GM12878 (cell line): ENCODE results near the gene LPCAT3. TPM values are rescaled to one million over a fixed set of nuclear protein-coding genes. Genes with fewer than 3 reads are reported as not detected.

Experiments used
- ATAC-seq: fragments of 200-7000 bp; cut with Tn5 transposase; 3 replicates; pipeline ENCODE4 v1.9.1; 2020; ENCODE audit warnings: mild to moderate bottlenecking, moderate library complexity
- BruUV-seq: library from RNA; stranded (reverse); fragments of 400-500 nt; replicated peaks from 2 replicates; lab custom pipeline; 2021; lab: Mats Ljungman, UMichigan
- CTCF ChIA-PET: fragments of 300-600 bp; sonication (Branson Sonifier 250); formaldehyde crosslinking; extraction: SDS; loops from one replicate; lab custom pipeline; 2021; ENCODE audit warnings: inconsistent platforms; lab: Yijun Ruan, JAX
- POLR2A ChIA-PET: fragments of 350-600 bp; formaldehyde crosslinking; extraction: SDS; loops from one replicate; lab custom pipeline; 2021; ENCODE audit warnings: inconsistent platforms; lab: Charles Lee
- RAD21 ChIA-PET: fragments of 300-600 bp; sonication (Branson Sonifier 250); formaldehyde crosslinking; loops from one replicate; lab custom pipeline; 2023; ENCODE audit warnings: antibody characterized with exemption; ENCODE audit not compliant: unreplicated experiment; lab: Charles Lee
- SMC1A ChIA-PET: fragments of 300-600 bp; sonication (Branson Sonifier 250); formaldehyde crosslinking; loops from one replicate; lab custom pipeline; 2023; ENCODE audit not compliant: unreplicated experiment, uncharacterized antibody; lab: Charles Lee
- DNase-seq: peaks from one replicate; pipeline ENCODE4 v3.0.0-alpha.2; 2011; ENCODE audit warnings: low read depth, low spot score
- FAIRE-seq: peaks from 3 replicates; lab custom pipeline; 2011; peaks lifted over from hg19 to GRCh38; lab: Jason Lieb, UNC
- H2AFZ ChIP-seq: 2 replicates; pipeline ENCODE4 v1.6.0; 2011; ENCODE audit warnings: low read depth, low read length, control low read depth; ENCODE audit not compliant: control insufficient read depth
- H3K27ac ChIP-seq: 2 replicates; pipeline ENCODE4 v1.5.1; 2011; ENCODE audit warnings: control low read depth; ENCODE audit not compliant: control insufficient read depth, insufficient read depth
- H3K27me3 ChIP-seq, 2 experiments: replicated peaks in 1 of 2; 2 replicates each; pipeline versions ENCODE4 v1.6.0 to v1.6.1; 2011; ENCODE audit warnings: low read length in 1 of 2; ENCODE audit not compliant: control insufficient read depth in 2 of 2, insufficient read depth in 2 of 2
- H3K36me3 ChIP-seq, 2 experiments: 2 replicates each; pipeline ENCODE4 v1.5.1; 2011; ENCODE audit warnings: low read length in 1 of 2; ENCODE audit not compliant: control insufficient read depth in 2 of 2, insufficient read depth in 2 of 2
- H3K4me1 ChIP-seq: 2 replicates; pipeline ENCODE4 v1.6.1; 2011; ENCODE audit warnings: mild to moderate bottlenecking, low read length, moderate library complexity, mixed read lengths; ENCODE audit not compliant: control insufficient read depth, insufficient read depth
- H3K4me2 ChIP-seq: 2 replicates; pipeline ENCODE4 v1.6.0; 2011; ENCODE audit warnings: control low read depth; ENCODE audit not compliant: control insufficient read depth, insufficient read depth
- H3K4me3 ChIP-seq: fragments of 200-600 bp; sonication (generic); 2 replicates; pipeline ENCODE4 v1.5.1; 2016
- H3K79me2 ChIP-seq: 2 replicates; pipeline ENCODE4 v1.6.0; 2011; ENCODE audit warnings: low read length; ENCODE audit not compliant: control insufficient read depth, insufficient read depth
- H3K9ac ChIP-seq: 2 replicates; pipeline ENCODE4 v1.8.0; 2011; ENCODE audit warnings: low read length, control low read depth, mixed read lengths; ENCODE audit not compliant: control insufficient read depth, insufficient read depth
- H3K9me3 ChIP-seq: replicated peaks from 3 replicates; pipeline ENCODE4 v1.5.1; 2011; ENCODE audit warnings: mild to moderate bottlenecking, low read length; ENCODE audit not compliant: control insufficient read depth, insufficient read depth
- H4K20me1 ChIP-seq: 2 replicates; pipeline ENCODE4 v1.6.0; 2011; ENCODE audit not compliant: control insufficient read depth, insufficient read depth
- CBFB ChIP-seq: IDR thresholded peaks from 2 replicates; pipeline ENCODE4 v1.6.1; 2016; ENCODE audit warnings: antibody characterized with exemption, low read depth
- CTCF ChIP-seq, 3 experiments: IDR thresholded peaks in 2 of 3; conservative IDR thresholded peaks in 1 of 3; 2 replicates each; pipeline ENCODE4 v1.5.1; 2011; ENCODE audit warnings: low read depth in 3 of 3, low read length in 3 of 3, mild to moderate bottlenecking in 3 of 3, control low read depth in 2 of 3, moderate library complexity in 2 of 3, inconsistent platforms in 1 of 3, mixed read lengths in 1 of 3; ENCODE audit not compliant: control insufficient read depth in 2 of 3, insufficient read depth in 1 of 3; ENCODE audit errors: extremely low read depth in 1 of 3
- CUX1 ChIP-seq: IDR thresholded peaks from 2 replicates; pipeline ENCODE4 v1.6.1; 2012; ENCODE audit warnings: improper control_type of control experiment, low read depth, low read length; ENCODE audit not compliant: insufficient replicate concordance
- IKZF1 ChIP-seq: fragments of 450-650 bp; conservative IDR thresholded peaks from 2 replicates; pipeline ENCODE4 v1.6.1; 2017; ENCODE audit warnings: antibody characterized with exemption, mild to moderate bottlenecking
- KLF5 ChIP-seq: fragments of 450-650 bp; IDR thresholded peaks from 2 replicates; pipeline ENCODE4 v1.6.1; 2014; ENCODE audit warnings: mild to moderate bottlenecking; ENCODE audit not compliant: partially characterized antibody
- MEF2A ChIP-seq: IDR thresholded peaks from 2 replicates; pipeline ENCODE4 v1.6.1; 2011; ENCODE audit warnings: low read depth, mild to moderate bottlenecking, low read length, moderate library complexity; ENCODE audit not compliant: insufficient read depth
- MXI1 ChIP-seq: fragments of 150-350 bp; IDR thresholded peaks from 2 replicates; pipeline ENCODE4 v1.6.1; 2011; ENCODE audit warnings: low read depth, mild to moderate bottlenecking, inconsistent platforms, low read length, improper control_type of control experiment
- NFYA ChIP-seq: IDR thresholded peaks from 2 replicates; pipeline ENCODE4 v1.6.1; 2011; ENCODE audit warnings: low read depth, mild to moderate bottlenecking, low read length, improper control_type of control experiment, borderline replicate concordance
- RAD51 ChIP-seq: fragments of 450-650 bp; IDR thresholded peaks from 2 replicates; pipeline ENCODE4 v1.6.1; 2016; ENCODE audit warnings: moderate library complexity, mild to moderate bottlenecking, inconsistent platforms
- TCF12 ChIP-seq: IDR thresholded peaks from 2 replicates; pipeline ENCODE4 v1.6.1; 2011; ENCODE audit warnings: low read depth, mild to moderate bottlenecking, low read length
- YY1 ChIP-seq: IDR thresholded peaks from 2 replicates; pipeline ENCODE4 v1.6.1; 2011; ENCODE audit warnings: low read depth, mild to moderate bottlenecking, low read length
- ZNF217 ChIP-seq: fragments of 450-650 bp; IDR thresholded peaks from 2 replicates; pipeline ENCODE4 v1.6.1; 2017; ENCODE audit warnings: antibody characterized with exemption, mild to moderate bottlenecking
- in situ Hi-C: fragments of 300-500 bp; cut with MboI; formaldehyde crosslinking; loops from 9 replicates; pipeline ENCODE4 v1.14.3; 2018; ENCODE audit warnings: mixed read lengths
- intact Hi-C: fragments of 100-400 bp; cut with micrococcal nuclease; formaldehyde crosslinking; loops from one replicate; pipeline ENCODE4 v1.14.2; 2022; ENCODE audit not compliant: unreplicated experiment
- polyA plus RNA-seq, 11 experiments: library from polyadenylated mRNA; depleted of rRNA in 4 of 11; unstranded in 6 of 11; stranded (reverse) in 5 of 11; fragments of >200 nt; fragmentation: Nextera tagmentation in 4 of 11; fragmentation: Illumina TruSeq in 1 of 11; extraction: Ambion mirVana in 4 of 11; extraction: Trizol in 1 of 11; gene quantifications; 1 replicate in 1 of 11; 2 replicates in 10 of 11; pipeline versions ENCODE4 v1.2.1 to v1.2.3, GENCODE V29; 2011 to 2016; ENCODE audit warnings: inconsistent platforms in 2 of 11, missing spikeins in 2 of 11, low read depth in 1 of 11
- total RNA-seq, 4 experiments: library from RNA; depleted of rRNA in 3 of 4; stranded (reverse); fragments of >200 nt in 3 of 4; fragmentation: Illumina TruSeq in 1 of 4; extraction: Trizol in 1 of 4; gene quantifications; 2 replicates each; pipeline versions ENCODE4 v1.2.1 to v1.2.3, GENCODE V29; 2013 to 2021
- TF ChIP-seq, protein P1 (sequence below): fragments of 450-650 bp; IDR thresholded peaks from 2 replicates; pipeline ENCODE4 v1.6.1; 2017; ENCODE audit warnings: antibody characterized with exemption, mild to moderate bottlenecking, moderate library complexity

Gene LPCAT3
- total and polyA plus RNA-seq, 10 of the 15 experiments (the other 5 are each of a cell fraction or from before 2014, with no cell fraction given), result 2.6 to 48.3 (median 23.0) TPM

GRCh38 chr12:6981152-6982052 lies 36.9 kb downstream of the LPCAT3 start (continued):
- TF ChIP-seq CUX1 (no peak), NFYA (no peak), TCF12 (no peak), CBFB (no peak), RAD51 (no peak), IKZF1 (no peak), KLF5 (no peak)

DNA sequence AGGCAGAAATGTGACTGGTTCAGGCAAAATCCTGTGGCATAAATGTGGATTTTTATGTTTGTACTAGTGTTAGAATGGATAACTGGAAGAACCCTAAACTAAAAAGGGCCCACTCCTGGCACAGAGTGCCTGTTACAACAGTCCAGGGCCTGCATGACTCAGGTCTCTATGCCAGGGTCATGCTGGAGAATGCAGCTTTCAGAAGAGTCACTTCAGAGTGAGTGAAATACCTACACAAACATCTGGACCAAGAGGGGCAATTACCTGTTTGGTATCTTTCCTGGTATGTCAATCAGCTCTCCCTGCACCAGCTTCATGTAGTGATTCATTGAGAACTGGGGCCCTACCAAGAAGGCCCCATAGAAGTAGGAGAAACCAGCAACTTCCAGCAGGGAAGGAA lies 37.5 kb downstream of the LPCAT3 start:
- intact Hi-C loops (no loop called here), in situ Hi-C loops (no loop called here)
- ATAC-seq, result no peak
- no peaks in the 10 kb centered on the region for H3K79me2 ChIP-seq
- ChIA-PET CTCF (no interaction called here), RAD21 (no interaction called here), SMC1A (no interaction called here), POLR2A (no interaction called here)
- BruUV-seq, result no TSS peak
- FAIRE-seq, result no peak
- no peak overlapping the region for H3K4me3 ChIP-seq
- H3K9me3 ChIP-seq, result no peaks in the 10 kb centered on the region
- no peaks in the 10 kb centered on the region for H3K27me3 ChIP-seq
- no peak for DNase-seq
- H3K9ac ChIP-seq, result no peak overlapping the region
- no peaks in the 10 kb centered on the region for H4K20me1 ChIP-seq
- no peak overlapping the region for H3K27ac ChIP-seq
- no peak overlapping the region for H2AFZ ChIP-seq
- H3K4me1 ChIP-seq, result peaks cover under 1% of the 10 kb centered on the region; the same call in 1 of the 2 replicates
- no peak overlapping the region for H3K4me2 ChIP-seq
- H3K36me3 ChIP-seq, result peaks cover 17 to 34% of the 10 kb centered on the region in 2 experiments
- TF ChIP-seq, protein P1, sequence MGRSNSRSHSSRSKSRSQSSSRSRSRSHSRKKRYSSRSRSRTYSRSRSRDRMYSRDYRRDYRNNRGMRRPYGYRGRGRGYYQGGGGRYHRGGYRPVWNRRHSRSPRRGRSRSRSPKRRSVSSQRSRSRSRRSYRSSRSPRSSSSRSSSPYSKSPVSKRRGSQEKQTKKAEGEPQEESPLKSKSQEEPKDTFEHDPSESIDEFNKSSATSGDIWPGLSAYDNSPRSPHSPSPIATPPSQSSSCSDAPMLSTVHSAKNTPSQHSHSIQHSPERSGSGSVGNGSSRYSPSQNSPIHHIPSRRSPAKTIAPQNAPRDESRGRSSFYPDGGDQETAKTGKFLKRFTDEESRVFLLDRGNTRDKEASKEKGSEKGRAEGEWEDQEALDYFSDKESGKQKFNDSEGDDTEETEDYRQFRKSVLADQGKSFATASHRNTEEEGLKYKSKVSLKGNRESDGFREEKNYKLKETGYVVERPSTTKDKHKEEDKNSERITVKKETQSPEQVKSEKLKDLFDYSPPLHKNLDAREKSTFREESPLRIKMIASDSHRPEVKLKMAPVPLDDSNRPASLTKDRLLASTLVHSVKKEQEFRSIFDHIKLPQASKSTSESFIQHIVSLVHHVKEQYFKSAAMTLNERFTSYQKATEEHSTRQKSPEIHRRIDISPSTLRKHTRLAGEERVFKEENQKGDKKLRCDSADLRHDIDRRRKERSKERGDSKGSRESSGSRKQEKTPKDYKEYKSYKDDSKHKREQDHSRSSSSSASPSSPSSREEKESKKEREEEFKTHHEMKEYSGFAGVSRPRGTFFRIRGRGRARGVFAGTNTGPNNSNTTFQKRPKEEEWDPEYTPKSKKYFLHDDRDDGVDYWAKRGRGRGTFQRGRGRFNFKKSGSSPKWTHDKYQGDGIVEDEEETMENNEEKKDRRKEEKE, result no peak
- TF ChIP-seq MEF2A, result no peak
- TF ChIP-seq ZNF217, result no peak
- TF ChIP-seq MXI1, result no peak
- no peak for TF ChIP-seq YY1
- no peak for TF ChIP-seq CTCF (IDR thresholded peaks at IDR 0.05 in 2 of 3, conservative IDR thresholded peaks at IDR 0.05 in 1 of 3; ENCODE audit: control insufficient read depth in 2 of 3, extremely low read depth in 1 of 3, insufficient read depth in 1 of 3, low read depth in 3 of 3, low read length in 3 of 3)
